Testis (tissue), 2 donors: ENCODE measurements around the gene PAQR9.

ENCODE experiments used
- CTCF ChIP-seq, 3 experiments: fragments of 450-650 bp in 2 of 3; fragments of 200-600 bp in 1 of 3; sonication (generic) in 1 of 3; IDR thresholded peaks; one replicate each; pipeline ENCODE4 v1.5.1; 2016 to 2019; ENCODE audit warnings: antibody characterized with exemption in 3 of 3, mild to moderate bottlenecking in 2 of 3, moderate library complexity in 1 of 3
- POLR2A ChIP-seq: fragments of 450-650 bp; IDR thresholded peaks from one replicate; pipeline ENCODE4 v1.6.1; 2017; ENCODE audit warnings: antibody characterized with exemption, mild to moderate bottlenecking, moderate library complexity

GRCh38 chr3:142984255-142984654 is 20.8 kb upstream of the PAQR9 start:
- no peak for TF ChIP-seq CTCF (IDR thresholded peaks at IDR 0.05)
- no peak for TF ChIP-seq POLR2A
